22Rv1 (cell line): ENCODE results near the gene PBX1.

Experiments used
- ZFX ChIP-seq: fragments of 450-650 bp; IDR thresholded peaks from 2 replicates; pipeline ENCODE4 v1.6.1; 2017; ENCODE audit warnings: antibody characterized with exemption, borderline replicate concordance
- TF ChIP-seq, protein P1 (sequence below): fragments of 450-650 bp; IDR thresholded peaks from 2 replicates; pipeline ENCODE4 v1.5.1; 2017; ENCODE audit warnings: mild to moderate bottlenecking

- TF ChIP-seq, protein P1, sequence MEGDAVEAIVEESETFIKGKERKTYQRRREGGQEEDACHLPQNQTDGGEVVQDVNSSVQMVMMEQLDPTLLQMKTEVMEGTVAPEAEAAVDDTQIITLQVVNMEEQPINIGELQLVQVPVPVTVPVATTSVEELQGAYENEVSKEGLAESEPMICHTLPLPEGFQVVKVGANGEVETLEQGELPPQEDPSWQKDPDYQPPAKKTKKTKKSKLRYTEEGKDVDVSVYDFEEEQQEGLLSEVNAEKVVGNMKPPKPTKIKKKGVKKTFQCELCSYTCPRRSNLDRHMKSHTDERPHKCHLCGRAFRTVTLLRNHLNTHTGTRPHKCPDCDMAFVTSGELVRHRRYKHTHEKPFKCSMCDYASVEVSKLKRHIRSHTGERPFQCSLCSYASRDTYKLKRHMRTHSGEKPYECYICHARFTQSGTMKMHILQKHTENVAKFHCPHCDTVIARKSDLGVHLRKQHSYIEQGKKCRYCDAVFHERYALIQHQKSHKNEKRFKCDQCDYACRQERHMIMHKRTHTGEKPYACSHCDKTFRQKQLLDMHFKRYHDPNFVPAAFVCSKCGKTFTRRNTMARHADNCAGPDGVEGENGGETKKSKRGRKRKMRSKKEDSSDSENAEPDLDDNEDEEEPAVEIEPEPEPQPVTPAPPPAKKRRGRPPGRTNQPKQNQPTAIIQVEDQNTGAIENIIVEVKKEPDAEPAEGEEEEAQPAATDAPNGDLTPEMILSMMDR = no peak
- TF ChIP-seq ZFX = no peak
These were observed 71.8 kb downstream of the PBX1 start for GRCh38 chr1:164630626-164631396.
